WTC11 (cell line): ENCODE data around the gene KCNC2. TPM values are rescaled to one million over a fixed set of nuclear protein-coding genes. Genes with fewer than 3 reads are reported as not detected.

ENCODE experiments used
- ATAC-seq: fragments of 200-7000 bp; cut with Tn5 transposase; 2 replicates; pipeline ENCODE4 v1.10.0; 2021; ENCODE audit warnings: mild to moderate bottlenecking, moderate library complexity
- CTCF ChIA-PET: fragments of 300-600 bp; sonication (Branson Sonifier 250); formaldehyde crosslinking; loops from one replicate; lab custom pipeline; 2021; ENCODE audit warnings: antibody characterized with exemption; lab: Charles Lee
- POLR2A ChIA-PET: fragments of 350-600 bp; sonication (Branson Sonifier 250); formaldehyde crosslinking; loops from one replicate; lab custom pipeline; 2021; ENCODE audit warnings: antibody characterized with exemption; lab: Charles Lee
- DNase-seq: peaks from one replicate; pipeline ENCODE4 v3.0.0; 2021; ENCODE audit warnings: low spot score
- H3K27ac Mint-ChIP-seq: 2 replicates; pipeline ENCODE4 v1.8.0; 2021; ENCODE audit warnings: mixed read lengths
- H3K27me3 Mint-ChIP-seq: 2 replicates; pipeline ENCODE4 v1.8.0; 2021; ENCODE audit warnings: low read depth, mild to moderate bottlenecking, moderate library complexity, mixed read lengths
- H3K36me3 Mint-ChIP-seq: 2 replicates; pipeline ENCODE4 v1.8.0; 2021; ENCODE audit warnings: mixed read lengths
- H3K4me1 Mint-ChIP-seq: 2 replicates; pipeline ENCODE4 v1.8.0; 2022; ENCODE audit warnings: mixed read lengths
- H3K4me3 Mint-ChIP-seq: 2 replicates; pipeline ENCODE4 v1.8.0; 2021; ENCODE audit warnings: mild to moderate bottlenecking, moderate library complexity, mixed read lengths
- H3K9me3 Mint-ChIP-seq: 2 replicates; pipeline ENCODE4 v1.8.0; 2021; ENCODE audit warnings: mixed read lengths
- ATF1 ChIP-seq: sonication (generic); formaldehyde crosslinking; IDR thresholded peaks from 2 replicates; pipeline ENCODE4 v1.8.1; 2023; ENCODE audit warnings: mild to moderate bottlenecking, moderate library complexity, missing genetic modification reagents
- ESRRA ChIP-seq: sonication (generic); formaldehyde crosslinking; IDR thresholded peaks from 2 replicates; pipeline ENCODE4 v1.8.1; 2022; ENCODE audit warnings: mild to moderate bottlenecking, missing genetic modification reagents, borderline replicate concordance
- ETV6 ChIP-seq: sonication (generic); formaldehyde crosslinking; IDR thresholded peaks from 2 replicates; pipeline ENCODE4 v1.8.1; 2022; ENCODE audit warnings: mild to moderate bottlenecking, missing genetic modification reagents
- FOXK1 ChIP-seq: sonication (generic); formaldehyde crosslinking; IDR thresholded peaks from 2 replicates; pipeline ENCODE4 v1.8.0; 2022; ENCODE audit warnings: mild to moderate bottlenecking, moderate library complexity, missing genetic modification reagents
- GTF2I ChIP-seq: fragments of 250-450 bp; sonication (Bioruptor Pico); conservative IDR thresholded peaks from 2 replicates; pipeline ENCODE4 v1.4.0; 2021; ENCODE audit warnings: mild to moderate bottlenecking
- KAT7 ChIP-seq: sonication (generic); formaldehyde crosslinking; IDR thresholded peaks from 2 replicates; pipeline ENCODE4 v1.8.1; 2023; ENCODE audit warnings: missing genetic modification reagents, mild to moderate bottlenecking, borderline replicate concordance
- NFYB ChIP-seq: sonication (generic); formaldehyde crosslinking; conservative IDR thresholded peaks from 2 replicates; pipeline ENCODE4 v1.8.0; 2022; ENCODE audit warnings: low read depth, missing genetic modification reagents
- NR1H2 ChIP-seq: sonication (generic); formaldehyde crosslinking; IDR thresholded peaks from 2 replicates; pipeline ENCODE4 v1.9.0; 2021; ENCODE audit warnings: mild to moderate bottlenecking, moderate library complexity, missing genetic modification reagents
- NR2C2 ChIP-seq: sonication (generic); formaldehyde crosslinking; IDR thresholded peaks from 2 replicates; pipeline ENCODE4 v1.8.0; 2022; ENCODE audit warnings: mild to moderate bottlenecking, missing genetic modification reagents
- OVOL2 ChIP-seq: fragments of 250-450 bp; sonication (Bioruptor Pico); IDR thresholded peaks from 2 replicates; pipeline ENCODE4 v1.9.0; 2021; ENCODE audit warnings: mild to moderate bottlenecking, borderline replicate concordance
- TEAD1 ChIP-seq: sonication (generic); formaldehyde crosslinking; IDR thresholded peaks from 2 replicates; pipeline ENCODE4 v1.8.0; 2022; ENCODE audit warnings: mild to moderate bottlenecking, missing genetic modification reagents
- TEAD4 ChIP-seq: sonication (generic); formaldehyde crosslinking; IDR thresholded peaks from 2 replicates; pipeline ENCODE4 v1.8.0; 2022; ENCODE audit warnings: mild to moderate bottlenecking, missing genetic modification reagents
- ZNF121 ChIP-seq: sonication (generic); formaldehyde crosslinking; IDR thresholded peaks from 2 replicates; pipeline ENCODE4 v1.8.0; 2023; ENCODE audit warnings: missing genetic modification reagents
- ZNF263 ChIP-seq: sonication (generic); formaldehyde crosslinking; IDR thresholded peaks from 2 replicates; pipeline ENCODE4 v1.8.1; 2022; ENCODE audit warnings: low read depth, mild to moderate bottlenecking, moderate library complexity, missing genetic modification reagents
- ZNF671 ChIP-seq: fragments of 250-450 bp; sonication (Bioruptor Pico); IDR thresholded peaks from 2 replicates; pipeline ENCODE4 v1.8.0; 2021; ENCODE audit warnings: mild to moderate bottlenecking
- total RNA-seq: library from RNA; stranded (reverse); gene quantifications from 3 replicates; pipeline ENCODE4 v1.2.3, GENCODE V29; 2021
- TF ChIP-seq, protein P1 (sequence below): fragments of 250-450 bp; sonication (Bioruptor Pico); IDR thresholded peaks from 2 replicates; pipeline ENCODE4 v1.9.0; 2021; ENCODE audit warnings: mild to moderate bottlenecking
- TF ChIP-seq, protein P2 (sequence below): sonication (generic); formaldehyde crosslinking; conservative IDR thresholded peaks from 2 replicates; pipeline ENCODE4 v1.8.1; 2022; ENCODE audit warnings: mild to moderate bottlenecking, missing genetic modification reagents
- TF ChIP-seq, protein P3 (sequence below): sonication (generic); formaldehyde crosslinking; IDR thresholded peaks from 2 replicates; pipeline ENCODE4 v1.8.1; 2022; ENCODE audit warnings: low read depth, mild to moderate bottlenecking, moderate library complexity, missing genetic modification reagents, borderline replicate concordance
- TF ChIP-seq, protein P4 (sequence below): sonication (generic); formaldehyde crosslinking; IDR thresholded peaks from 2 replicates; pipeline ENCODE4 v1.8.0; 2022; ENCODE audit warnings: missing genetic modification reagents
- TF ChIP-seq, protein P5 (sequence below): sonication (generic); formaldehyde crosslinking; IDR thresholded peaks from 2 replicates; pipeline ENCODE4 v1.8.0; 2022; ENCODE audit warnings: mild to moderate bottlenecking, missing genetic modification reagents
- TF ChIP-seq, protein P6 (sequence below): sonication (generic); formaldehyde crosslinking; IDR thresholded peaks from 2 replicates; pipeline ENCODE4 v1.8.0; 2023; ENCODE audit warnings: missing genetic modification reagents
- TF ChIP-seq, protein P7 (sequence below): sonication (generic); formaldehyde crosslinking; IDR thresholded peaks from 2 replicates; pipeline ENCODE4 v1.8.0; 2022; ENCODE audit warnings: mild to moderate bottlenecking, missing genetic modification reagents
- TF ChIP-seq, protein P8 (sequence below): sonication (generic); formaldehyde crosslinking; IDR thresholded peaks from 2 replicates; pipeline ENCODE4 v1.8.1; 2022; ENCODE audit warnings: mild to moderate bottlenecking, missing genetic modification reagents, moderate library complexity, borderline replicate concordance
- TF ChIP-seq, protein P9 (sequence below): sonication (generic); formaldehyde crosslinking; IDR thresholded peaks from 2 replicates; pipeline ENCODE4 v1.8.0; 2022; ENCODE audit warnings: mild to moderate bottlenecking, missing genetic modification reagents
- TF ChIP-seq, protein P10 (sequence below): sonication (generic); formaldehyde crosslinking; IDR thresholded peaks from 2 replicates; pipeline ENCODE4 v1.8.1; 2023; ENCODE audit warnings: mild to moderate bottlenecking, missing genetic modification reagents

Gene KCNC2
- total RNA-seq, 1 experiment from 2014 or later: not detected

DNA sequence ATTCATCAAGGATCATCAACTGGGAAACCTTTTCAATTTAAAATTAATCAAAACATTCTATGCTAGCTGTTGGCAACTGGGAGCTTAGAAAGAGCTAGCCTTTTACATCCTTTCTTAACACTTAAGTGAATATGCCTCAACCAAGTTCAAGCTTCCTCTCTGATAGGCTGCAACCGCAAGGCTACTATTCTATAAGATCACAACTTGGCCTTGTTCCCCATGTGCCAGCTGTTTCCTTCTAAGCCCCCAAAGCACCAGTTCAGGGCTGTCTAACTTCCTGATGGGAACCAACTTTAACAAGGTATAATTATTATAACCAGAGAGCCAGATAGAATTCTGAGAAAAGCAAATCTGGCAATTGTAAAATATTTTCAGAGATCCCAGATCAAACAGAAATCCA lies 37.0 kb downstream of the KCNC2 start:
- Mint-ChIP-seq H3K4me3 (no peak overlapping the region), H3K9me3 (no peaks in the 10 kb centered on the region), H3K27me3 (no peaks in the 10 kb centered on the region), H3K4me1 (no peaks in the 10 kb centered on the region), H3K27ac (no peak overlapping the region), H3K36me3 (no peaks in the 10 kb centered on the region)
- TF ChIP-seq OVOL2 (CRISPR knock-in tag): no peak
- no peak for TF ChIP-seq TEAD4 (CRISPR knock-in tag)
- TF ChIP-seq ATF1: no peak
- no peak for TF ChIP-seq ZNF263
- no peak for TF ChIP-seq ESRRA
- TF ChIP-seq GTF2I: no peak
- TF ChIP-seq, protein P1, sequence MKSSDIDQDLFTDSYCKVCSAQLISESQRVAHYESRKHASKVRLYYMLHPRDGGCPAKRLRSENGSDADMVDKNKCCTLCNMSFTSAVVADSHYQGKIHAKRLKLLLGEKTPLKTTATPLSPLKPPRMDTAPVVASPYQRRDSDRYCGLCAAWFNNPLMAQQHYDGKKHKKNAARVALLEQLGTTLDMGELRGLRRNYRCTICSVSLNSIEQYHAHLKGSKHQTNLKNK (CRISPR knock-in tag): no peak
- TF ChIP-seq NR2C2 (CRISPR knock-in tag): no peak
- TF ChIP-seq, protein P2, sequence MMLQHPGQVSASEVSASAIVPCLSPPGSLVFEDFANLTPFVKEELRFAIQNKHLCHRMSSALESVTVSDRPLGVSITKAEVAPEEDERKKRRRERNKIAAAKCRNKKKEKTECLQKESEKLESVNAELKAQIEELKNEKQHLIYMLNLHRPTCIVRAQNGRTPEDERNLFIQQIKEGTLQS: no peak
- TF ChIP-seq FOXK1 (CRISPR knock-in tag): no peak
- TF ChIP-seq, protein P3, sequence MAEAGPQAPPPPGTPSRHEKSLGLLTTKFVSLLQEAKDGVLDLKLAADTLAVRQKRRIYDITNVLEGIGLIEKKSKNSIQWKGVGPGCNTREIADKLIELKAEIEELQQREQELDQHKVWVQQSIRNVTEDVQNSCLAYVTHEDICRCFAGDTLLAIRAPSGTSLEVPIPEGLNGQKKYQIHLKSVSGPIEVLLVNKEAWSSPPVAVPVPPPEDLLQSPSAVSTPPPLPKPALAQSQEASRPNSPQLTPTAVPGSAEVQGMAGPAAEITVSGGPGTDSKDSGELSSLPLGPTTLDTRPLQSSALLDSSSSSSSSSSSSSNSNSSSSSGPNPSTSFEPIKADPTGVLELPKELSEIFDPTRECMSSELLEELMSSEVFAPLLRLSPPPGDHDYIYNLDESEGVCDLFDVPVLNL (CRISPR knock-in tag): no peak
- no peak for TF ChIP-seq NR1H2 (CRISPR knock-in tag)
- TF ChIP-seq, protein P4, sequence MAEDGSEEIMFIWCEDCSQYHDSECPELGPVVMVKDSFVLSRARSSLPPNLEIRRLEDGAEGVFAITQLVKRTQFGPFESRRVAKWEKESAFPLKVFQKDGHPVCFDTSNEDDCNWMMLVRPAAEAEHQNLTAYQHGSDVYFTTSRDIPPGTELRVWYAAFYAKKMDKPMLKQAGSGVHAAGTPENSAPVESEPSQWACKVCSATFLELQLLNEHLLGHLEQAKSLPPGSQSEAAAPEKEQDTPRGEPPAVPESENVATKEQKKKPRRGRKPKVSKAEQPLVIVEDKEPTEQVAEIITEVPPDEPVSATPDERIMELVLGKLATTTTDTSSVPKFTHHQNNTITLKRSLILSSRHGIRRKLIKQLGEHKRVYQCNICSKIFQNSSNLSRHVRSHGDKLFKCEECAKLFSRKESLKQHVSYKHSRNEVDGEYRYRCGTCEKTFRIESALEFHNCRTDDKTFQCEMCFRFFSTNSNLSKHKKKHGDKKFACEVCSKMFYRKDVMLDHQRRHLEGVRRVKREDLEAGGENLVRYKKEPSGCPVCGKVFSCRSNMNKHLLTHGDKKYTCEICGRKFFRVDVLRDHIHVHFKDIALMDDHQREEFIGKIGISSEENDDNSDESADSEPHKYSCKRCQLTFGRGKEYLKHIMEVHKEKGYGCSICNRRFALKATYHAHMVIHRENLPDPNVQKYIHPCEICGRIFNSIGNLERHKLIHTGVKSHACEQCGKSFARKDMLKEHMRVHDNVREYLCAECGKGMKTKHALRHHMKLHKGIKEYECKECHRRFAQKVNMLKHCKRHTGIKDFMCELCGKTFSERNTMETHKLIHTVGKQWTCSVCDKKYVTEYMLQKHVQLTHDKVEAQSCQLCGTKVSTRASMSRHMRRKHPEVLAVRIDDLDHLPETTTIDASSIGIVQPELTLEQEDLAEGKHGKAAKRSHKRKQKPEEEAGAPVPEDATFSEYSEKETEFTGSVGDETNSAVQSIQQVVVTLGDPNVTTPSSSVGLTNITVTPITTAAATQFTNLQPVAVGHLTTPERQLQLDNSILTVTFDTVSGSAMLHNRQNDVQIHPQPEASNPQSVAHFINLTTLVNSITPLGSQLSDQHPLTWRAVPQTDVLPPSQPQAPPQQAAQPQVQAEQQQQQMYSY (CRISPR knock-in tag): no peak
- no peak for TF ChIP-seq NFYB (CRISPR knock-in tag)
- DNase-seq: no peak
- POLR2A ChIA-PET: interaction anchor here (1.5 kb wide), 1 partner anchor 8 kb away, joined by 3 read pairs; no protein-coding TSS in a partner anchor
- ATAC-seq: no peak
- CTCF ChIA-PET: no interaction called here

DNA sequence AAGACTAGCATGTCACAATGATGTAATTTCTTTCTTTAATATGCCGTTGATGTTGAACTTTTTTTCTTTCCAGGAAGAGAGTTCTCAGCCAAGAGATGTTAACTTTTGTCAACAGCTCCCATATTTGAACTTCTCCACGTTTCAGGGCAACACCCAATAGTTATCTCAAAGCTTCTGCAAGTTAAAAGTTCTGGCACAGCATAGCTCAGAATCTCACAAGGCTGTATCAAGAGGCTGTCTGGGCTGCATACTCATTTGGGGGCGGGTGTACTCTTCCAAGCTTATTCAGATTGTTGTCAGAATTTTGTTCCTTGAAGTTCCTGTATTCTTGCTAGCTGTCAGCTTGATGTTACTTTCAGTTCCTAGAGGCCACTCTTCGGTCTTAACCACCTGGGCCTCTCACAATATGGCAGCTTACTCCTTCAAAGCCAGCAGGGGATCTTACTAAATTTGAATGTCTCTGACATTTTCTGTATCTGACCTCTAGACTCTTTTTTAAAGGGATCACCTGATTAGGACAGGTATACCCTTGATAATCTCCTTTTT lies 38.9 kb downstream of the KCNC2 start:
- TF ChIP-seq, protein P5, sequence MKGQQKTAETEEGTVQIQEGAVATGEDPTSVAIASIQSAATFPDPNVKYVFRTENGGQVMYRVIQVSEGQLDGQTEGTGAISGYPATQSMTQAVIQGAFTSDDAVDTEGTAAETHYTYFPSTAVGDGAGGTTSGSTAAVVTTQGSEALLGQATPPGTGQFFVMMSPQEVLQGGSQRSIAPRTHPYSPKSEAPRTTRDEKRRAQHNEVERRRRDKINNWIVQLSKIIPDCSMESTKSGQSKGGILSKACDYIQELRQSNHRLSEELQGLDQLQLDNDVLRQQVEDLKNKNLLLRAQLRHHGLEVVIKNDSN: no peak
- no peak for TF ChIP-seq FOXK1 (CRISPR knock-in tag)
- TF ChIP-seq NR1H2 (CRISPR knock-in tag): no peak
- TF ChIP-seq, protein P6, sequence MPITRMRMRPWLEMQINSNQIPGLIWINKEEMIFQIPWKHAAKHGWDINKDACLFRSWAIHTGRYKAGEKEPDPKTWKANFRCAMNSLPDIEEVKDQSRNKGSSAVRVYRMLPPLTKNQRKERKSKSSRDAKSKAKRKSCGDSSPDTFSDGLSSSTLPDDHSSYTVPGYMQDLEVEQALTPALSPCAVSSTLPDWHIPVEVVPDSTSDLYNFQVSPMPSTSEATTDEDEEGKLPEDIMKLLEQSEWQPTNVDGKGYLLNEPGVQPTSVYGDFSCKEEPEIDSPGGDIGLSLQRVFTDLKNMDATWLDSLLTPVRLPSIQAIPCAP: no peak
- TF ChIP-seq ZNF671 (CRISPR knock-in tag): no peak
- no peak for TF ChIP-seq TEAD1 (CRISPR knock-in tag)
- TF ChIP-seq ZNF263: no peak
- TF ChIP-seq ZNF121: no peak
- no peak for TF ChIP-seq ETV6 (CRISPR knock-in tag)
- TF ChIP-seq, protein P7, sequence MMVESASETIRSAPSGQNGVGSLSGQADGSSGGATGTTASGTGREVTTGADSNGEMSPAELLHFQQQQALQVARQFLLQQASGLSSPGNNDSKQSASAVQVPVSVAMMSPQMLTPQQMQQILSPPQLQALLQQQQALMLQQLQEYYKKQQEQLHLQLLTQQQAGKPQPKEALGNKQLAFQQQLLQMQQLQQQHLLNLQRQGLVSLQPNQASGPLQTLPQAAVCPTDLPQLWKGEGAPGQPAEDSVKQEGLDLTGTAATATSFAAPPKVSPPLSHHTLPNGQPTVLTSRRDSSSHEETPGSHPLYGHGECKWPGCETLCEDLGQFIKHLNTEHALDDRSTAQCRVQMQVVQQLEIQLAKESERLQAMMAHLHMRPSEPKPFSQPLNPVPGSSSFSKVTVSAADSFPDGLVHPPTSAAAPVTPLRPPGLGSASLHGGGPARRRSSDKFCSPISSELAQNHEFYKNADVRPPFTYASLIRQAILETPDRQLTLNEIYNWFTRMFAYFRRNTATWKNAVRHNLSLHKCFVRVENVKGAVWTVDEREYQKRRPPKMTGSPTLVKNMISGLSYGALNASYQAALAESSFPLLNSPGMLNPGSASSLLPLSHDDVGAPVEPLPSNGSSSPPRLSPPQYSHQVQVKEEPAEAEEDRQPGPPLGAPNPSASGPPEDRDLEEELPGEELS (CRISPR knock-in tag): no peak
- TF ChIP-seq, protein P8, sequence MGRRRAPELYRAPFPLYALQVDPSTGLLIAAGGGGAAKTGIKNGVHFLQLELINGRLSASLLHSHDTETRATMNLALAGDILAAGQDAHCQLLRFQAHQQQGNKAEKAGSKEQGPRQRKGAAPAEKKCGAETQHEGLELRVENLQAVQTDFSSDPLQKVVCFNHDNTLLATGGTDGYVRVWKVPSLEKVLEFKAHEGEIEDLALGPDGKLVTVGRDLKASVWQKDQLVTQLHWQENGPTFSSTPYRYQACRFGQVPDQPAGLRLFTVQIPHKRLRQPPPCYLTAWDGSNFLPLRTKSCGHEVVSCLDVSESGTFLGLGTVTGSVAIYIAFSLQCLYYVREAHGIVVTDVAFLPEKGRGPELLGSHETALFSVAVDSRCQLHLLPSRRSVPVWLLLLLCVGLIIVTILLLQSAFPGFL: no peak
- TF ChIP-seq, protein P9, sequence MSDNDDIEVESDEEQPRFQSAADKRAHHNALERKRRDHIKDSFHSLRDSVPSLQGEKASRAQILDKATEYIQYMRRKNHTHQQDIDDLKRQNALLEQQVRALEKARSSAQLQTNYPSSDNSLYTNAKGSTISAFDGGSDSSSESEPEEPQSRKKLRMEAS (CRISPR knock-in tag): no peak
- TF ChIP-seq, protein P10, sequence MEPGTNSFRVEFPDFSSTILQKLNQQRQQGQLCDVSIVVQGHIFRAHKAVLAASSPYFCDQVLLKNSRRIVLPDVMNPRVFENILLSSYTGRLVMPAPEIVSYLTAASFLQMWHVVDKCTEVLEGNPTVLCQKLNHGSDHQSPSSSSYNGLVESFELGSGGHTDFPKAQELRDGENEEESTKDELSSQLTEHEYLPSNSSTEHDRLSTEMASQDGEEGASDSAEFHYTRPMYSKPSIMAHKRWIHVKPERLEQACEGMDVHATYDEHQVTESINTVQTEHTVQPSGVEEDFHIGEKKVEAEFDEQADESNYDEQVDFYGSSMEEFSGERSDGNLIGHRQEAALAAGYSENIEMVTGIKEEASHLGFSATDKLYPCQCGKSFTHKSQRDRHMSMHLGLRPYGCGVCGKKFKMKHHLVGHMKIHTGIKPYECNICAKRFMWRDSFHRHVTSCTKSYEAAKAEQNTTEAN (CRISPR knock-in tag): no peak
- no peak for TF ChIP-seq KAT7 (CRISPR knock-in tag)
- Mint-ChIP-seq H3K27me3 (no peaks in the 10 kb centered on the region), H3K27ac (no peak overlapping the region), H3K4me1 (no peaks in the 10 kb centered on the region), H3K4me3 (no peak overlapping the region), H3K36me3 (no peaks in the 10 kb centered on the region), H3K9me3 (no peaks in the 10 kb centered on the region)
- CTCF ChIA-PET: no interaction called here
- no peak for ATAC-seq
- no peak for DNase-seq
- POLR2A ChIA-PET: no interaction called here
